GM04503 (cell line): ENCODE measurements around the gene DCAF8.

Experiments used
- DNase-seq: peaks from one replicate; pipeline ENCODE4 v3.0.0-alpha.2; 2012; ENCODE audit warnings: low read depth

The DCAF8 gene

GRCh38 chr1:160204526-160205241 lies 57.7 kb downstream of the DCAF8 start:
- DNase-seq, result no peak

- no peak for DNase-seq
Observed at GRCh38 chr1:160200786-160201185, 61.6 kb downstream of the DCAF8 start.

GRCh38 chr1:160197231-160197630 lies 65.1 kb downstream of the DCAF8 start:
- DNase-seq, result no peak

- no peak for DNase-seq
Observed at GRCh38 chr1:160196143-160196542, 66.2 kb downstream of the DCAF8 start.

- DNase-seq, result no peak
Observed at GRCh38 chr1:160194737-160195059, 67.7 kb downstream of the DCAF8 start.

DNA sequence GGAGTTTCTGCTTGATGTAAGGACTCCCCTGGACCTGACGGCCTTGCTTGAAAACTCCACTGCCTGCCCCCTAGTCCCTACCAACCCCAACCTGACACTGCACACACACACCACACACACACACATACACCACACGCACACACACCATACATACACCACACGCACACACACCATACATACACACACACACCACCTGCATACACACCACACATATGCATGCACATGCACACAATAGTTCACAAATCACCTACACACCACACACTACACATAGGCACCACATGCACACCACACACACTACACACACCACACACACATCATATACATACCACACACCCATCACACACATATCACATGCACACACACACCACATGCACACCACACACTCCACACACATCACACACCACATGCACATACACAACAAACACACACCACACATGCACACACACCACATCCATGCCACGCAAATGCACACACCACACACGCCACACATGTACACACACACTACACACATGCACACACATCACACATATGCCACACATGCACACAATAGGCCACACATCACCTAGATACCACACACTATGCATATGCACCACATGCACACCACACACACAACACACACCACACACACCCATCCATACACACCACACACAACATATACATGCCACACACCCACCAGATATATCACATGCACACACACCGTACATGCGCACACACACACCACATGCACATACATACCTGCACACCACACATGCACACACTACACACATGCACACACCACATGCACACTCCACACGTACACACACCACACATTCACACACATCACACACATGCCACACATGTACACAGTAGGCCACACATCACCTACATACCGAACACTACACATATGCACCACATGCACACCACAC lies 68.3 kb downstream of the DCAF8 start:
- DNase-seq, result no peak

GRCh38 chr1:160193091-160193819 lies 69.1 kb downstream of the DCAF8 start:
- peak; percentile 37 for DNase-seq

DNA sequence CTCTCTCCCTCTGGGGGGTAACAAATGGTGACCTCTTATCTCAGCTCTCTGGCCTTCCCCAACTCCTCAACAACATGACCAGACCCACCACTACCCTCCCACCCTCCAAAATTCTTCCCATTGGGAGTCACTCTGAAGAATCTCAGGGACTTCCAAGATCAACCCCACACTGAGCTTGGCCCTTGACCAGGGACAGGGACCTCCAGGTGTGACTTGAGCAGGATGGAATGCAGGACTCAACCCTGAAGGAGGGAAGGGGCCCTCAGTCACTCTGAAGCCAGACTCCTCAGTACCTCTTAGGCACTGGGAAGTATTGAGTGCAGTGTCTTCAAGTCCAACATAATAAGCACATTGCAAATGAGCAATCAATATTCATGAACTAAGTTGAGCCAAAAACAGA lies 70.1 kb downstream of the DCAF8 start:
- DNase-seq, result no peak

DNA sequence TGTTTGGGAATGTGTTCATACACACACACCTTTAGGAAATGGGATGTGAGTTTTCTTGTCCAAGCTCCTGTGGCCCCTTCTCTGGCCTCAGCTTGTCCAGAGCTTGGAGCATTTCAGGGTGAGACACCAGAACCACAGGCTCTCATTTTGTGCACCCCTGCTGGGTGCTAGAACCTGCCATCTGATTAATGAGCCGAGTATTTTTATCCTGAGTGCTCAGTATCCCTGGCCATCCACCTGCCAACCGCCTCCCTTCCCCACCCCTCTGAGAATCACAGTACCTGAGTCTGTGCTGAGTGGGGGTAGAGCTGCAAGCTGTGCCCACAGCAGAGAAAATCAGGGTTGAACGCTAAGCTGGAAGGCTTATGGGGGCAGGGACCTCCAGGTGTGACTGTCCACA lies 70.6 kb downstream of the DCAF8 start:
- no peak for DNase-seq

DNA sequence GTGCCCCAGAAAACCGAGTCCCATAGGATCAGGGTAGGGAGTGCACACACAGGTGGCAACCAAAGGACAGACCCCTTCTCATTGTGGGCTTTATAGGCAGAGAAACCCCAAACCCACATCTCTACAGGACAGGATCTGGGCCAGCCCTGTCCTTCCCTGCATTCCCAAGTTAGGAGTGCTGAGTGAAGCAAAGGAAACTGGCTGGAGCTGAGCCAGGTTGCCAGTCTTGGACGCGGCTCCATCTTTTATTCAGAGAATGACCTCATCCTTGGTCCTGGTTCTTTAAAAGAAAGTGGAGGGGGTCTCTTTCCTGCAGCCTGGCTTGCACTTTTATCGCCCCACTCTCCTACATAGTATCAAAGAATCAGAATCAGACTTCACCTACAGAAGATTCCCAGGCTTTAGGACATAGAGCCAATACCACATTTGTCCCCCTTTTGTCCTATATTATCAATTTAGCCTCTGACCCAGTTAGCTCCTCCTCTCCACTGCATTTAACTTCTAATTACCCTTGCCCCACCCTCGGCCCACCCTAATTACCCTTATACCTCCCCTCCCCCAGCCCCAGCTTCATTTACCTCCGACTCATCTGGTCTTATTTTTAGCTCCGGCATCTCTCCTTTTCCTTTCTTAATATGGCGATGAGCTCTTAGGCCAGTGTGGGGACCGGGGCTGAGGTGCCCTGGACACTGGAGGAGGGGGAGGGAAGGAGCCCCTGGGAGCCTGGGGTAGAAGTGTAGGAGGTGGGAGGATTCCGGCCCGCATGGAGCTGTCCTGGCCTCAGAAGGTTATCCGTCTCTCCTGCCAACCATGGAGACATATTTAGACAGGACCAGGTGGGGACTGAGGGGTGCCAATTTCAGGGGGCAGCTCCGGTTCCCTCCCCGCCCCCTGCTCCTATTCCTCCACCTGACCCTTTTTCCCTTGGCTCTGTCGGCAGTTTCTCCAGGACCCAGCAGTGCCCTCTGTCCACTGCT lies 72.4 kb downstream of the DCAF8 start, which contains the start of gene CASQ1:
Gene CASQ1 (plus strand): TSS at position 927 of the 977 bp plus-strand sequence. CDS start 177 bp downstream, outside the sequence.
- no peak for DNase-seq

GRCh38 chr1:160188341-160188740 lies 74.0 kb downstream of the DCAF8 start:
- DNase-seq, result no peak

DNA sequence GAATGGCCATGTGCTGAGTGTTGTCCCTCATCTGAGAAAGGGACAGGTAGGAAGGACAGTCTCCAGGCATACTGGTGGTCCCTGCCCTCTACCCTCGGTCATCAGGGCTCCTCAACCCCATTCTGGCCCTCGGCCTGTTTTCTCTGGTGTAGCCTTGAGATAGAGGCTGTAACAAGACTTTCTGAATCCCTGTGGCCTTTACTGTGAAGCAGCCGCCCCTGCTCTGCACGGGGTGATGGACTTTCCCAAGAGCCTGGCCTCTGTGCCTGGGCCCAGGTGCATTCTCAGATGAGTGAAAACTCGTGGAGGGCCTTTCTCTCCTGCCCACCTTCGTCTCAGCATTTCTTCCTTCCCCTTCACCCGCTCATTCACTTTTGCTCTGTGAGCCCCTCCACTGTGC lies 74.9 kb downstream of the DCAF8 start:
- no peak for DNase-seq

- DNase-seq, result no peak
Observed at GRCh38 chr1:160186729-160187128, 75.6 kb downstream of the DCAF8 start.

DNA sequence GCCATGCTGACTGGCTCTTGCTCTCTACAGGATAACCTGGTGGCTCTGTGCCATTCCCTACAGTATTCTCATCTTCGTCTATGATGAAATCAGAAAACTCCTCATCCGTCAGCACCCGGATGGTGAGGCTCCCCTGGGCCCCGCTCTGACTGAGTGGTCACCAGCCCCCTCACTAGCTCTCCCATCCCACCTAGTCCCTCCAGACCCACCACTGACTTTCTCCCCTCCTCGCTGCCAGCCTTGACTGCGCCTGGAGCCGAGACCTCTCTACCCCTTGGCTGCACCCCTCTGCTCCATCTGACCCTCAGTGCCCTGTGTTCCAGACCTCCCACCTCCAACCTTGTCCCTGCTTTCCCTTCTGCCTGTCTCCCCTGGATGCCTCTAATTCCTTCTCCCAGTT lies 76.1 kb downstream of the DCAF8 start:
- no peak for DNase-seq

DNA sequence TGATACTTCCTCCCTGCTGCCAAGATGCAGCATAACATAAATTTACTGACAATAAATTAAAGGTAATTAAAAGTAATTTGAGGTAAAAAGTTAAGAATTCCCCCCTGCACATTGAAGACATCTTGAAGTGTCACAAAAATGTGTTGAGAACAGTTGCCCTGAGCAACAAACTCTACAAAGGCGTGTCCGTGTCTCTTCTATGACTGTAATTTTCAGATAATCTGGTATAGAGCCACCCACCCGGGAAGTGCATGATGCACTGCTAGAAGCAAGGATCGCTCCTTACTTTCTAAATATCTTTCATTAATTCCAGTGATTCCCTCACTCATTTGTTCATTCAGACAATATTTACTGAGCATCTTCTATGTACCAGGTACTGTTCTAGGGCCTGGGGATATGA lies 83.0 kb downstream of the DCAF8 start:
- no peak for DNase-seq

- DNase-seq, result no peak
Observed at GRCh38 chr1:160178731-160179130, 83.6 kb downstream of the DCAF8 start.

- no peak for DNase-seq
Observed at GRCh38 chr1:160177667-160178066, 84.7 kb downstream of the DCAF8 start.

- no peak for DNase-seq
Observed at GRCh38 chr1:160177231-160177630, 85.1 kb downstream of the DCAF8 start.

- no peak for DNase-seq
Observed at GRCh38 chr1:160171980-160172379, 90.4 kb downstream of the DCAF8 start.

DNA sequence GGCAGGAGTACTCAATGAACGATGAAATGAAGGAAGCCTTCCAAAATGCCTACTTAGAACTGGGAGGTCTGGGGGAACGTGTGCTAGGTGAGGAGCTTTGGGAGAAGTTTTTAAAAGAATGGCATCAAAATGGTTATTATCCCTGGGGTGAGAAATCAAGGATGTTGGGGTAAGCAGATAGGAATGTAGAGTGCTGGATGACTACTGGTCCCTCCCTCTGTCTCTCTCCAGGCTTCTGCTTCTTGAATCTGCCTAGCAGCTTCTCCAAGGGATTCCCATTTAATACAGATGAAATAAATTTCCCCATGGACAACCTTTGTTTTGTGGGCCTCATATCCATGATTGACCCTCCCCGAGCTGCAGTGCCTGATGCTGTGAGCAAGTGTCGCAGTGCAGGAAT lies 91.0 kb downstream of the DCAF8 start:
- DNase-seq, result peak; percentile 25
